ENCODE results near the gene TFEC. TPM values are rescaled to one million over a fixed set of nuclear protein-coding genes. Genes with fewer than 3 reads are reported as not detected.
"Not testable (repeated sequence)": the region's sequence is repeated elsewhere in the genome, so short reads cannot be mapped to it uniquely, and the experiment has no call there.

The TFEC gene
- total and polyA plus RNA-seq, 2 experiments from 2014 or later: not detected

DNA sequence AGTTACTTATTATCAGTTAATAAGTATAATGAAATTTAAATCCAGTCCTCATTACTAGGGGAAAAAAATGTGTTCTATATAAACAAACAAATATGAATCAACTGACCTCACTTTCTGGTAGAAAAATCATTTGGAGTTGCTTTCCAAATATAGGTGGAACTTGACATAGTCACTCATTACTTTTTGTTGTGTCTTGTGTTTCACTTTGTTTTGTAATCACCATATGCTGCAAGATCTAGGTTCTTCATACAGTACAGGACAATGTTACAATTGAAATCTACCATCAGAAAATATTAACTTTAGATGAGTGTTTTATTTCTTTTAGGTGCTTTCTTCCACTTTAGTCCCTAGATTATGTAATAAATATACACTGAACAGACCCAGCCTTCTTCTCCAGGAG is 16.9 kb downstream of the TFEC start (continued):
- TF ChIP-seq, protein P1, sequence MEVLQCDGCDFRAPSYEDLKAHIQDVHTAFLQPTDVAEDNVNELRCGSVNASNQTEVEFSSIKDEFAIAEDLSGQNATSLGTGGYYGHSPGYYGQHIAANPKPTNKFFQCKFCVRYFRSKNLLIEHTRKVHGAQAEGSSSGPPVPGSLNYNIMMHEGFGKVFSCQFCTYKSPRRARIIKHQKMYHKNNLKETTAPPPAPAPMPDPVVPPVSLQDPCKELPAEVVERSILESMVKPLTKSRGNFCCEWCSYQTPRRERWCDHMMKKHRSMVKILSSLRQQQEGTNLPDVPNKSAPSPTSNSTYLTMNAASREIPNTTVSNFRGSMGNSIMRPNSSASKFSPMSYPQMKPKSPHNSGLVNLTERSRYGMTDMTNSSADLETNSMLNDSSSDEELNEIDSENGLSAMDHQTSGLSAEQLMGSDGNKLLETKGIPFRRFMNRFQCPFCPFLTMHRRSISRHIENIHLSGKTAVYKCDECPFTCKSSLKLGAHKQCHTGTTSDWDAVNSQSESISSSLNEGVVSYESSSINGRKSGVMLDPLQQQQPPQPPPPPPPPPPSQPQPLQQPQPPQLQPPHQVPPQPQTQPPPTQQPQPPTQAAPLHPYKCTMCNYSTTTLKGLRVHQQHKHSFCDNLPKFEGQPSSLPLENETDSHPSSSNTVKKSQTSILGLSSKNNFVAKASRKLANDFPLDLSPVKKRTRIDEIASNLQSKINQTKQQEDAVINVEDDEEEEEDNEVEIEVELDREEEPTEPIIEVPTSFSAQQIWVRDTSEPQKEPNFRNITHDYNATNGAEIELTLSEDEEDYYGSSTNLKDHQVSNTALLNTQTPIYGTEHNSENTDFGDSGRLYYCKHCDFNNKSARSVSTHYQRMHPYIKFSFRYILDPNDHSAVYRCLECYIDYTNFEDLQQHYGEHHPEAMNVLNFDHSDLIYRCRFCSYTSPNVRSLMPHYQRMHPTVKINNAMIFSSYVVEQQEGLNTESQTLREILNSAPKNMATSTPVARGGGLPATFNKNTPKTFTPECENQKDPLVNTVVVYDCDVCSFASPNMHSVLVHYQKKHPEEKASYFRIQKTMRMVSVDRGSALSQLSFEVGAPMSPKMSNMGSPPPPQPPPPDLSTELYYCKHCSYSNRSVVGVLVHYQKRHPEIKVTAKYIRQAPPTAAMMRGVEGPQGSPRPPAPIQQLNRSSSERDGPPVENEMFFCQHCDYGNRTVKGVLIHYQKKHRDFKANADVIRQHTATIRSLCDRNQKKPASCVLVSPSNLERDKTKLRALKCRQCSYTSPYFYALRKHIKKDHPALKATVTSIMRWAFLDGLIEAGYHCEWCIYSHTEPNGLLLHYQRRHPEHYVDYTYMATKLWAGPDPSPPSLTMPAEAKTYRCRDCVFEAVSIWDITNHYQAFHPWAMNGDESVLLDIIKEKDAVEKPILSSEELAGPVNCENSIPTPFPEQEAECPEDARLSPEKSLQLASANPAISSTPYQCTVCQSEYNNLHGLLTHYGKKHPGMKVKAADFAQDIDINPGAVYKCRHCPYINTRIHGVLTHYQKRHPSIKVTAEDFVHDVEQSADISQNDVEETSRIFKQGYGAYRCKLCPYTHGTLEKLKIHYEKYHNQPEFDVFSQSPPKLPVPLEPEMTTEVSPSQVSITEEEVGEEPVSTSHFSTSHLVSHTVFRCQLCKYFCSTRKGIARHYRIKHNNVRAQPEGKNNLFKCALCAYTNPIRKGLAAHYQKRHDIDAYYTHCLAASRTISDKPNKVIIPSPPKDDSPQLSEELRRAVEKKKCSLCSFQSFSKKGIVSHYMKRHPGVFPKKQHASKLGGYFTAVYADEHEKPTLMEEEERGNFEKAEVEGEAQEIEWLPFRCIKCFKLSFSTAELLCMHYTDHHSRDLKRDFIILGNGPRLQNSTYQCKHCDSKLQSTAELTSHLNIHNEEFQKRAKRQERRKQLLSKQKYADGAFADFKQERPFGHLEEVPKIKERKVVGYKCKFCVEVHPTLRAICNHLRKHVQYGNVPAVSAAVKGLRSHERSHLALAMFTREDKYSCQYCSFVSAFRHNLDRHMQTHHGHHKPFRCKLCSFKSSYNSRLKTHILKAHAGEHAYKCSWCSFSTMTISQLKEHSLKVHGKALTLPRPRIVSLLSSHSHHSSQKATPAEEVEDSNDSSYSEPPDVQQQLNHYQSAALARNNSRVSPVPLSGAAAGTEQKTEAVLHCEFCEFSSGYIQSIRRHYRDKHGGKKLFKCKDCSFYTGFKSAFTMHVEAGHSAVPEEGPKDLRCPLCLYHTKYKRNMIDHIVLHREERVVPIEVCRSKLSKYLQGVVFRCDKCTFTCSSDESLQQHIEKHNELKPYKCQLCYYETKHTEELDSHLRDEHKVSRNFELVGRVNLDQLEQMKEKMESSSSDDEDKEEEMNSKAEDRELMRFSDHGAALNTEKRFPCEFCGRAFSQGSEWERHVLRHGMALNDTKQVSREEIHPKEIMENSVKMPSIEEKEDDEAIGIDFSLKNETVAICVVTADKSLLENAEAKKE (CRISPR knock-in tag; IDR thresholded peaks at IDR 0.05): no peak
- TF ChIP-seq EZH2phosphoT487 (IDR thresholded peaks at IDR 0.05; ENCODE audit: unreplicated experiment): no peak
- no peak for TF ChIP-seq ZNF331 (CRISPR knock-in tag; IDR thresholded peaks at IDR 0.05; ENCODE audit: low read depth)

DNA sequence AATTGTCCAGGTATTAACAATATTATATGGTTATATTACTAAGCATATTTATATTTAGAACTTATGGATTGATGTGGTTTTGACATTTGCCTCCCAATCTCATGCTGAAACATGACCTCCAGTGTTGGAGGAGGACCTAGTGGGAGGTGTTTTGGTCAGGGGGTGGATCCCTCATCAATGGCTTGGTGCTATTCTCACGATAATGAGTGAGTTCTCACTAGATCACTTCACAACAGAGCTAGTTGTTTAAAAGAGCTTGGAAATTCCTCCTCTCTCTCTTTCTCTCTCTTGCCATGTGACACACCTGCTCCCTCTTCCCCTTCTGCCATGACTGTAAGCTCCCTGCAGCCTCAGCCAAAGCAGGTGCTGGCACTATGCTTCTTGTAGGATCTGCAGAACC is 19.0 kb downstream of the TFEC start:
- H3K4me1 Mint-ChIP-seq: peaks cover 3% of the 10 kb centered on the region; the same call in 2 of the 3 replicates
- H3K4me3 Mint-ChIP-seq: no peak overlapping the region
- Histone ChIP-seq H3F3A (replicated peaks; ENCODE audit: low read depth) (no peaks in the 10 kb centered on the region), H4K20me1 (replicated peaks; ENCODE audit: insufficient read depth) (no peaks in the 10 kb centered on the region), H3K79me2 (replicated peaks; ENCODE audit: insufficient read depth) (no peaks in the 10 kb centered on the region), H3K4me3 (no peak overlapping the region), H3K27ac (ENCODE audit: low read depth) (no peak overlapping the region), H3K4me2 (no peak overlapping the region), H3K9me2 (ENCODE audit: insufficient read depth) (no peaks in the 10 kb centered on the region), H3K36me3 (ENCODE audit: insufficient read depth) (no peaks in the 10 kb centered on the region), H3K27me3 (ENCODE audit: insufficient read depth) (no peaks in the 10 kb centered on the region), H3K4me1 (ENCODE audit: insufficient read depth) (no peaks in the 10 kb centered on the region), H2AFZ (no peak overlapping the region)
- H3K36me3 Mint-ChIP-seq (ENCODE audit: low read depth): peaks cover 4% of the 10 kb centered on the region; the same call in 2 of the 3 replicates
- peak overlapping the region; percentile 83; the same call in 1 of the 2 replicates for H3K27ac Mint-ChIP-seq
- peaks cover 2% of the 10 kb centered on the region for H3K27me3 Mint-ChIP-seq (ENCODE audit: insufficient read depth, low read depth, poor library complexity)
- ATAC-seq (peak; percentile 59), DNase-seq (ENCODE audit: low spot score) (peak; percentile 56)
- TF ChIP-seq, protein P2, sequence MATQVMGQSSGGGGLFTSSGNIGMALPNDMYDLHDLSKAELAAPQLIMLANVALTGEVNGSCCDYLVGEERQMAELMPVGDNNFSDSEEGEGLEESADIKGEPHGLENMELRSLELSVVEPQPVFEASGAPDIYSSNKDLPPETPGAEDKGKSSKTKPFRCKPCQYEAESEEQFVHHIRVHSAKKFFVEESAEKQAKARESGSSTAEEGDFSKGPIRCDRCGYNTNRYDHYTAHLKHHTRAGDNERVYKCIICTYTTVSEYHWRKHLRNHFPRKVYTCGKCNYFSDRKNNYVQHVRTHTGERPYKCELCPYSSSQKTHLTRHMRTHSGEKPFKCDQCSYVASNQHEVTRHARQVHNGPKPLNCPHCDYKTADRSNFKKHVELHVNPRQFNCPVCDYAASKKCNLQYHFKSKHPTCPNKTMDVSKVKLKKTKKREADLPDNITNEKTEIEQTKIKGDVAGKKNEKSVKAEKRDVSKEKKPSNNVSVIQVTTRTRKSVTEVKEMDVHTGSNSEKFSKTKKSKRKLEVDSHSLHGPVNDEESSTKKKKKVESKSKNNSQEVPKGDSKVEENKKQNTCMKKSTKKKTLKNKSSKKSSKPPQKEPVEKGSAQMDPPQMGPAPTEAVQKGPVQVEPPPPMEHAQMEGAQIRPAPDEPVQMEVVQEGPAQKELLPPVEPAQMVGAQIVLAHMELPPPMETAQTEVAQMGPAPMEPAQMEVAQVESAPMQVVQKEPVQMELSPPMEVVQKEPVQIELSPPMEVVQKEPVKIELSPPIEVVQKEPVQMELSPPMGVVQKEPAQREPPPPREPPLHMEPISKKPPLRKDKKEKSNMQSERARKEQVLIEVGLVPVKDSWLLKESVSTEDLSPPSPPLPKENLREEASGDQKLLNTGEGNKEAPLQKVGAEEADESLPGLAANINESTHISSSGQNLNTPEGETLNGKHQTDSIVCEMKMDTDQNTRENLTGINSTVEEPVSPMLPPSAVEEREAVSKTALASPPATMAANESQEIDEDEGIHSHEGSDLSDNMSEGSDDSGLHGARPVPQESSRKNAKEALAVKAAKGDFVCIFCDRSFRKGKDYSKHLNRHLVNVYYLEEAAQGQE (IDR thresholded peaks at IDR 0.05; ENCODE audit: unreplicated experiment): no peak
- TF ChIP-seq POLR2AphosphoS5 (IDR thresholded peaks at IDR 0.05; ENCODE audit: low read depth) (no peak), ZNF331 (CRISPR knock-in tag; IDR thresholded peaks at IDR 0.05; ENCODE audit: low read depth) (no peak), ZNF114 (CRISPR knock-in tag; IDR thresholded peaks at IDR 0.05) (no peak)
- TF ChIP-seq, protein P3, sequence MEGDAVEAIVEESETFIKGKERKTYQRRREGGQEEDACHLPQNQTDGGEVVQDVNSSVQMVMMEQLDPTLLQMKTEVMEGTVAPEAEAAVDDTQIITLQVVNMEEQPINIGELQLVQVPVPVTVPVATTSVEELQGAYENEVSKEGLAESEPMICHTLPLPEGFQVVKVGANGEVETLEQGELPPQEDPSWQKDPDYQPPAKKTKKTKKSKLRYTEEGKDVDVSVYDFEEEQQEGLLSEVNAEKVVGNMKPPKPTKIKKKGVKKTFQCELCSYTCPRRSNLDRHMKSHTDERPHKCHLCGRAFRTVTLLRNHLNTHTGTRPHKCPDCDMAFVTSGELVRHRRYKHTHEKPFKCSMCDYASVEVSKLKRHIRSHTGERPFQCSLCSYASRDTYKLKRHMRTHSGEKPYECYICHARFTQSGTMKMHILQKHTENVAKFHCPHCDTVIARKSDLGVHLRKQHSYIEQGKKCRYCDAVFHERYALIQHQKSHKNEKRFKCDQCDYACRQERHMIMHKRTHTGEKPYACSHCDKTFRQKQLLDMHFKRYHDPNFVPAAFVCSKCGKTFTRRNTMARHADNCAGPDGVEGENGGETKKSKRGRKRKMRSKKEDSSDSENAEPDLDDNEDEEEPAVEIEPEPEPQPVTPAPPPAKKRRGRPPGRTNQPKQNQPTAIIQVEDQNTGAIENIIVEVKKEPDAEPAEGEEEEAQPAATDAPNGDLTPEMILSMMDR (conservative IDR thresholded peaks at IDR 0.05; ENCODE audit: low read depth in 2 of 2): no peak
- H3K9me3 Mint-ChIP-seq: no peaks in the 10 kb centered on the region; the same call in 1 of the 3 replicates

DNA sequence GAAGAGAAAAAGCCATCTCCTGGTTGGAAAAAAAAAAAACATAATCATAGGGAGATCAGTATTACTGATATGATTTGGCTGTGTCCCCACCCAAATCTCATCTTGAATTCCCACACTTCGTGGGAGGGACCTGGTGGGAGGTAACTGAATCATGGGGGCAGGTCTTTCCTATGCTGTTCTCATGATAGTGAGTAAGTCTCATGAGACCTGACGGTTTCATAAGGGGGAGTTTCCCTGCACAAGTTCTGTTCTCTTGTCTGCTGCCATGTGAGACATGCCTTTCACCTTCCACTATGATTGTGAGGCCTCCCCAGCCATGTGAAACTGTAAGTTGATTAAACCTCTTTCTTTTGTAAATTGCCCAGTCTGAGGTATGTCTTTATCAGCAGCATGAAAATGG is 25.8 kb downstream of the TFEC start:
- not testable (repeated sequence) for H3K27me3 Mint-ChIP-seq (ENCODE audit: insufficient read depth, low read depth, poor library complexity); H4K20me1 ChIP-seq (replicated peaks; ENCODE audit: insufficient read depth); H3K27me3 ChIP-seq (ENCODE audit: insufficient read depth); H3K9me2 ChIP-seq (ENCODE audit: insufficient read depth); DNase-seq (ENCODE audit: low spot score); H3K9me3 Mint-ChIP-seq; H3K4me3 Mint-ChIP-seq; ATAC-seq; H3K4me3 ChIP-seq; H2AFZ ChIP-seq; H3K79me2 ChIP-seq (replicated peaks; ENCODE audit: insufficient read depth); H3F3A ChIP-seq (replicated peaks; ENCODE audit: low read depth); H3K4me1 Mint-ChIP-seq; H3K4me2 ChIP-seq; H3K27ac Mint-ChIP-seq; H3K27ac ChIP-seq (ENCODE audit: low read depth); H3K4me1 ChIP-seq (ENCODE audit: insufficient read depth); H3K36me3 ChIP-seq (ENCODE audit: insufficient read depth)
- peaks cover 11% of the 10 kb centered on the region; the same call in 2 of the 3 replicates for H3K36me3 Mint-ChIP-seq (ENCODE audit: low read depth)

All from GM23338 (cell line).